Germinal center (tissue), 1 donor: ENCODE results near the gene POU3F3.

Experiments used
- DNase-seq: peaks from one replicate; pipeline ENCODE4 v3.0.0; 2012; ENCODE audit warnings: mixed read lengths, low spot score

The POU3F3 gene

GRCh38 chr2:104861351-104862057 is 7.6 kb downstream of the POU3F3 start:
- DNase-seq, result no peak

- no peak for DNase-seq
Observed at GRCh38 chr2:104862058-104862941, 8.4 kb downstream of the POU3F3 start.

- no peak for DNase-seq
Observed at GRCh38 chr2:104863146-104863467, 9.2 kb downstream of the POU3F3 start.

DNA sequence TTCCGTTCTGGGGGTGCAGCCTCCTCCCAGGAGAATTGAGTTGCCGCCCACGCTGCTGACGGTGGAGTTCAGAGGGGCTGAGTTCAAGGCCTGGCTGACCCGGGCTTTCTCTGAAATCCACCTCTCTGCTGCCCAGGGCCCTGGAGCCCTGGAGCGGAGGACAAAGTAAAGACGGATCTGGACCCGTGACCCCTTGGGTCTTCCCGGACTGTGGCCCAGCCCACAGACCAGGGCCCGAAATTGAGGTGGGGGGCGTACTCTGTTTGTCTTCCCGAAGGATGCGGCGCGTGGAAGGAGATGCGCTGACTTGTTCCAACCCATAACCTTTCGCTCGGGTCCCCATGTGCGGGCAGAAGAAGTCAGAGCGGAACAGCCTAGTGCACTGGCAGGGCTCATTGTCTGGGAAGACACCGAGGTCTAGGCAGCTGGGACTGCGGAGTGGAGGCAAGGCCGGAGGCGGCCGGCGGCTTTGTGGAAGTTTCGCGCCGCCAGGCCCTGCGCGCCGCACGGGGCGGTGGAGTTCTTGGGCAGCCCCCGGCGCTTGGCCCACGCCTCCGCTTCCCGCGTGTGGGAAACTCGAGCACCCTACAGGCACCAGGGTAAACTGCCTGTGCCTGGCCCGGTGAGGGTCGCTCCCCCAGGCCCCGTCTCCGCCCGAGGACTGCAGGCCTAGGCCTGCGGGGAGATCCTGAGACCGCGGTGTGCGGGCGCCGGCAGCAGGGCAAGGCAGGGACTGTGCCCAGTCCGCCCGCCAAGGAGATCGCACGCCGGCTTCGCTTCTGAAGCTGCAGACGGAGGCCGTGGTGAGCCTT is 9.8 kb downstream of the POU3F3 start:
- no peak for DNase-seq

- DNase-seq, result no peak
Observed at GRCh38 chr2:104864280-104865095, 10.6 kb downstream of the POU3F3 start.

GRCh38 chr2:104865096-104865470 is 11.2 kb downstream of the POU3F3 start:
- no peak for DNase-seq

DNA sequence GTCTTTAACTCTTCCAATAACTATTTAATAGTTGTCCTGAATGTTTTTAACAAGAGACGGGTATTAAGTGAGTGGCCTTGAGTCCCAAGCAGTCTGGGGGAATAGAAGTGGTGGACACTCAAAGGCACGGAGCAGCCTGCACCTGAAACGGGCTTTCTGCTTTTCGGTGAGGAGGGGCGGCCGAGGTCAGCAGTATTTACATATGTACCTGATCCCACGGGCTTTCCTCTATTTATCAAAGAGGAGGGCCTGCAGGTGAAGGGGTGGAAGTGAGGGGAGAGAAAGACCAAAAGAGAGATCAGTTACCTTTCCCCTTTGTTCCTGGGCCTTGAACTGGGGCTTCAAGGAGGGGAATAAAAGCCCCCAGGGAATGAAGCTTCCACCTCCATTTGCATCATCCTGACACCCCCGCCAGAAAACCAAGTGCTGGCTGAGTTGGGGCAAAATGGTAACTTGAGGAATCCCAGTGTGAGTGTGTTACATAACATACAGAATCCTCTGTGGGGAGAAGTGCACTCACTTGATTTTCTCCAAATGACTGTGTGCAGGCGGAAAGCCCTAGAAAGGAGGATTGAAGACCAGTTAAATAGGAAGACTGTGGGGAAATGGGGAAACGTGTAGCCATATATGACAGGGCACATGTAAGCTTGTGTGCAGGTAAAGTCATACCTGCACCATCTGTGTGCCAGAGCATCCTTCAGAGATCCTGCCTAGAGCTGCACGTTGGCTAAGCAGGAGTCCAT is 12.4 kb downstream of the POU3F3 start:
- no peak for DNase-seq

- DNase-seq, result no peak
Observed at GRCh38 chr2:104866883-104867812, 13.2 kb downstream of the POU3F3 start.

DNA sequence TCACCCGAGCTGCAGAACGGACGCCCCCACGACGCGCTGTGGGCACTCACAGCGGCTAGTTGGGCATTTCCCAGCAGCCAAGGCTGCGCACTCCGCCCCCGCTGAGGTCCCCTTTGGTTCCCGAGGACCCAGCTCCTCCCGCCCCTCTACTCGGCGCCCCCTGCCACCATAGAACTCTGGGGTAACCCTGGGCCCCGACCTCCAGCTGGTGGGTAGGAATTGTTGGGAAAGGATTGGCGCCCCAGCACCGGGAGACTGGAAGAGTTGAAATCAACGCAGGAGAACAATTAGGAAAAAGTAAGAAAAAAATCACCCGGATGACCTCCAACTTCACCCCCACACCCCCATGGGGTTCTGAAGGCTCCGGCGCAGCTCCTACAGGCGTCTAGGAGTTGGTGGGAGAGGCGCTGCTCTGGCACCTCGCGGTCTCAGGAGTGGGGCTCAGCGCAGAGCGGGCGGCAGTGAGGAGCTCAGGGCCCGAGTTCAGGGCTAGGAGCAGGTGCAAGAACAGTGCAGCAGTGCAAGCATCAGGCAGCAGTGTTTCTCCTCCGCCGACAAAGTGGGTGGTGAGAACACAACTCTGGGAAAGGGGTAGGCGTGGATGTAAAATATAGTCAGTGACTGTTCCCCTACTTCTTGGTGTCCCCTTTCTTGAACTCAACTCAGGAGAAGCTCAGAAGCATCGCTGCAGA is 14.0 kb downstream of the POU3F3 start:
- no peak for DNase-seq

GRCh38 chr2:104868505-104868866 is 14.6 kb downstream of the POU3F3 start:
- DNase-seq, result no peak

GRCh38 chr2:104870100-104870975 is 16.4 kb downstream of the POU3F3 start:
- DNase-seq, result no peak

GRCh38 chr2:104871649-104871971 is 17.7 kb downstream of the POU3F3 start:
- no peak for DNase-seq

GRCh38 chr2:104871972-104872865 is 18.3 kb downstream of the POU3F3 start:
- DNase-seq, result no peak

DNA sequence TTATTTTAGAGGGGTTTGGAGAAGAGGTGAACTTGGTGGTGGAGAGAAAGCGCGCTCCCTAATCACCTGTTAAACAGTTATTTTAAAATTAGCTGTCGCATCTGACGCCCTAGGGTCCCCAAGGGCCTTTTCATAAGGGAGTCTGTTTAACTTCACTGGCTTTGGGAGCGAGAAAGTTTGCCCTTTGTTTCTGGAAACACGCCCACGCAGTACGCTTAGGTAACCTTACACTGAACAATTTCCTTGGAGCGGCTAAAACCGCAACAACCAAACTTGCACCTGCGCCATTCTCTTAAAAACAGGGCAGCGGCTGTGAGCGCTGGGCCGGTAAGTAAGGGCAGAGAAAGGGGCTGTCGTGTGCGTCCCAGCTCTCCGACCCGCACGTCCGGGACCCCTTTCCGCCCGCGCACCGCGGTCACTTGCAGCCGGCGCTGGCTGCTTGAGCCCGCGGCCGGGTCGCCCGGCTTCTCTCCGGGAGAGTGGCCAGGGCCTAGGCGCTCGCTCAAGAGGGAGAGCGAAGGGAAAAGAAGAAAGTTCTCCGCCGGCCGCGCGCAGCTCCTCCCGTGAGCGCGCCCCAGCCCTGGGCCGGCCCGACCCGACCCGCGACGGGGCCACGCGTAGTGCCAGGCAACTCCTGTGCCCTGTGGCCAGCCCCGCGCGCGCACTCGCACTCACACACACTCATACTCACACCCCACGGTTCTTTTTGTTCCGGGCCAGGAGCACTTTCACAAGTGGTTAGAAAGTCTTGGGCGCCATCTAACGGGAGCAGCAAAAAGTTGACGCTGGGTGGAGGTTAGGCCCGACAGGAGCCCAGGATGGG is 19.2 kb downstream of the POU3F3 start:
- DNase-seq, result peak; percentile 71

- no peak for DNase-seq
Observed at GRCh38 chr2:104873689-104874054, 19.8 kb downstream of the POU3F3 start.

DNA sequence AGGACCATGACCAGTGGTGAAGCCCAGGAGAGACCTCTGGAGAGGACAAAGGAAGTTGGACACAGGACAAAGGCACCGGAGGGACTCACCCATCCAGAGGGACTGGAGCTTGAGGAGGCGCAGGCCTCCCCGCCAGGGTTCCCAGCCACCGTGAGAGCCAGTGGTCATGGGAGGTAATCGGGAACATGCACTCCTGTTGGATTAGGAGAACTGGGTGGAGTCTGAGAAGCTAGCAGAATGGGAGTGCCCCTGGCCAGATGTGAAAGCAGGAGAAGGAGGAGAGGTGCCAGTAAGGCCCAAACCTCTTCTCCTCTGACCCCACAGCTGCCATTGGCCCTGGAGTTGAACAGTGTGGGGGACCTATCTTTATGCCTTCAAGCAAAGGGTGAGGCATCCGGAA is 20.3 kb downstream of the POU3F3 start:
- no peak for DNase-seq

- DNase-seq, result no peak
Observed at GRCh38 chr2:104875262-104875661, 21.3 kb downstream of the POU3F3 start.
